Dedifferentiated amniotic fluid mesenchymal stem cell (primary cell): ENCODE data around the gene APC2.
"Not testable (repeated sequence)": the region's sequence is repeated elsewhere in the genome, so short reads cannot be mapped to it uniquely, and the experiment has no call there.

Experiments
- DNase-seq: peaks from one replicate; pipeline ENCODE4 v3.0.0-alpha.2; 2016; ENCODE audit errors: extremely low spot score

Gene APC2

DNA sequence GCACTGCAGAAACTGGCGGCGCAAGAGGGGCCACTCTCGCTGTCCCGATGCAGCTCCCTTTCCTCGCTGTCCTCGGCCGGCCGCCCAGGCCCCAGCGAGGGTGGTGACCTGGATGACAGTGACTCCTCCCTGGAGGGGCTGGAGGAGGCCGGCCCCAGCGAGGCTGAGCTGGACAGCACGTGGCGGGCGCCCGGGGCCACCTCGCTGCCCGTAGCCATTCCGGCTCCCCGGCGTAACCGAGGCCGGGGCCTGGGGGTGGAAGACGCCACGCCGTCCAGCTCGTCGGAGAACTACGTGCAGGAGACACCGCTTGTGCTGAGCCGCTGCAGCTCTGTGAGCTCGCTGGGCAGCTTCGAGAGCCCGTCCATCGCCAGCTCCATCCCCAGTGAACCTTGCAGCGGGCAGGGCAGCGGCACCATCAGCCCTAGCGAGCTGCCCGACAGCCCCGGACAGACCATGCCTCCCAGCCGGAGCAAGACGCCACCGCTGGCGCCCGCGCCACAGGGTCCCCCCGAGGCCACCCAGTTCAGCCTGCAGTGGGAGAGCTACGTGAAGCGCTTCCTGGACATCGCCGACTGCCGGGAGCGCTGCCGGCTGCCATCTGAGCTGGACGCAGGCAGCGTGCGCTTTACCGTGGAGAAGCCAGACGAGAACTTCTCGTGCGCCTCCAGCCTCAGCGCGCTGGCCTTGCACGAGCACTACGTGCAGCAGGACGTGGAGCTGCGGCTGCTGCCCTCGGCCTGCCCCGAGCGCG is 16.7 kb downstream of the APC2 start:
- DNase-seq: no peak

DNA sequence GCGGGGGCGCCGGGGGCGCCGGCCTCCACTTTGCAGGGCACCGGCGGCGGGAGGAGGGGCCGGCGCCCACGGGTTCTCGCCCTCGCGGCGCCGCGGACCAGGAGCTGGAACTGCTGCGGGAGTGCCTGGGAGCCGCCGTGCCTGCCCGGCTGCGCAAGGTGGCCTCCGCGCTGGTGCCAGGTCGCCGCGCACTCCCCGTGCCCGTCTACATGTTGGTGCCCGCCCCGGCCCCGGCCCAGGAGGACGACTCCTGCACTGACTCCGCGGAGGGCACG is 17.2 kb downstream of the APC2 start:
- DNase-seq: no peak

DNA sequence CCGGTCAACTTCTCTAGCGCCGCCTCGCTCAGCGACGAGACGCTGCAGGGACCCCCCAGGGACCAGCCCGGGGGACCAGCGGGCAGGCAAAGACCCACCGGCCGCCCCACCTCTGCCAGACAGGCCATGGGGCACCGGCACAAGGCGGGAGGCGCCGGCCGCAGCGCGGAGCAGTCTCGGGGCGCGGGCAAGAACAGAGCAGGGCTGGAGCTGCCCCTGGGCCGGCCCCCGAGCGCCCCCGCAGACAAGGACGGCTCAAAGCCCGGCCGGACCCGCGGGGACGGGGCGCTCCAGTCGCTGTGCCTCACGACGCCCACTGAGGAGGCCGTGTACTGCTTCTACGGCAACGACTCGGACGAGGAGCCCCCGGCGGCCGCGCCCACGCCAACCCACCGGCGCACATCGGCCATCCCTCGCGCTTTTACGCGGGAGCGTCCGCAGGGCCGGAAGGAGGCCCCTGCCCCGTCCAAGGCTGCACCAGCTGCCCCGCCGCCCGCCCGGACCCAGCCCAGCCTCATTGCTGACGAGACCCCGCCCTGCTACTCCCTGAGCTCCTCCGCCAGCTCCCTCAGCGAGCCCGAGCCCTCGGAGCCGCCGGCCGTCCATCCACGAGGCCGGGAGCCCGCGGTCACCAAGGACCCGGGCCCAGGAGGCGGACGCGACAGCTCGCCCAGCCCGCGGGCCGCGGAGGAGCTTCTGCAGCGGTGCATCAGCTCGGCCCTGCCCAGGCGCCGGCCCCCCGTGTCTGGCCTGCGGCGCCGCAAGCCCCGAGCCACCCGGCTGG is 17.8 kb downstream of the APC2 start:
- no peak for DNase-seq

DNA sequence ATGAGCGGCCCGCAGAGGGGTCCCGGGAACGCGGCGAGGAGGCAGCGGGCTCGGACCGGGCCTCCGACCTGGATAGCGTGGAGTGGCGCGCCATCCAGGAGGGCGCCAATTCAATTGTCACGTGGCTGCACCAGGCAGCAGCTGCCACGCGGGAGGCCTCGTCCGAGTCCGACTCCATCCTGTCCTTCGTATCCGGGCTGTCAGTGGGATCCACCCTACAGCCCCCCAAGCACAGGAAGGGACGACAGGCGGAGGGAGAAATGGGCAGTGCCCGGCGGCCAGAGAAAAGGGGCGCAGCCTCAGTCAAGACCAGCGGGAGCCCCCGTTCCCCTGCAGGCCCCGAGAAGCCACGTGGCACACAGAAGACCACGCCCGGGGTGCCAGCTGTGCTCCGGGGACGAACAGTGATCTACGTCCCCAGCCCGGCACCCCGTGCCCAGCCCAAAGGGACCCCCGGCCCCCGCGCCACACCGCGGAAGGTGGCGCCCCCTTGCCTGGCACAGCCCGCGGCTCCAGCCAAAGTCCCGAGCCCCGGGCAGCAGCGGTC is 18.4 kb downstream of the APC2 start:
- DNase-seq: no peak

DNA sequence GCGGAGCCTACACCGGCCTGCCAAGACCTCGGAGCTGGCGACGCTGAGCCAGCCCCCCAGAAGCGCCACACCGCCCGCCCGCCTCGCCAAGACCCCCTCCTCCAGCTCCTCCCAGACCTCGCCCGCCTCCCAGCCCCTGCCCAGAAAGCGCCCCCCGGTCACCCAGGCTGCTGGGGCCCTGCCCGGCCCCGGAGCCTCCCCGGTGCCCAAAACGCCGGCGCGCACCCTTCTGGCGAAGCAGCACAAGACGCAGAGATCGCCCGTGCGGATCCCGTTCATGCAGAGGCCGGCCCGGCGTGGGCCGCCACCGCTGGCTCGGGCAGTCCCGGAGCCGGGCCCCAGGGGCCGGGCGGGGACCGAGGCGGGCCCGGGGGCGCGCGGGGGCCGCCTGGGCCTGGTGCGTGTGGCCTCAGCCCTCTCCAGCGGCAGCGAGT is 18.9 kb downstream of the APC2 start:
- no peak for DNase-seq

DNA sequence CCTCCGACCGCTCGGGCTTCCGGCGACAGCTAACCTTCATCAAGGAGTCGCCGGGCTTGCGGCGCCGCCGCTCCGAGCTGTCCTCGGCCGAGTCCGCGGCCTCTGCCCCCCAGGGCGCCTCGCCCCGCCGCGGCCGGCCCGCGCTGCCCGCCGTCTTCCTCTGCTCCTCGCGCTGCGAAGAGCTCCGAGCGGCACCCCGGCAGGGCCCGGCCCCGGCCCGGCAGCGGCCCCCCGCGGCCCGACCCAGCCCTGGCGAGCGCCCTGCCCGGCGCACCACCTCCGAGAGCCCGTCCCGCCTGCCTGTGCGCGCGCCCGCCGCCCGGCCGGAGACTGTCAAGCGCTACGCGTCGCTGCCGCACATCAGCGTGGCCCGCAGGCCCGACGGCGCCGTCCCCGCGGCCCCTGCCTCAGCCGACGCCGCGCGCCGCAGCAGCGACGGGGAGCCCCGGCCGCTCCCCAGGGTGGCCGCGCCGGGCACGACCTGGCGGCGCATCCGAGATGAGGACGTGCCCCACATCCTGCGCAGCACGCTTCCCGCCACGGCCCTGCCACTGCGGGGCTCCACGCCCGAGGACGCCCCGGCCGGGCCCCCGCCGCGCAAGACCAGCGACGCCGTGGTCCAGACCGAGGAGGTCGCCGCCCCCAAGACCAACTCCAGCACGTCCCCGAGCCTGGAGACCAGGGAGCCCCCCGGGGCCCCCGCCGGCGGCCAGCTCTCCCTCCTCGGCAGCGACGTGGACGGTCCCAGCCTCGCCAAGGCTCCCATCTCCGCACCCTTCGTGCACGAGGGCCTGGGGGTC is 19.5 kb downstream of the APC2 start:
- DNase-seq: no peak

DNA sequence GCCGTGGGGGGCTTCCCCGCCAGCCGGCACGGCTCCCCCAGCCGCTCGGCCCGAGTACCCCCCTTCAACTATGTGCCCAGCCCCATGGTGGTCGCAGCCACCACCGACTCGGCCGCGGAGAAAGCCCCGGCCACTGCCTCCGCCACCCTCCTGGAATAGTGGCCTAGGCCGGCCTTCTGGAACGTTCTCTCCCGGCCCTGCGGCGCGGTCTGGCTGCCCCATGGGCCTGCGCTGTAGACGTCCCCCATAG is 20.1 kb downstream of the APC2 start:
- no peak for DNase-seq

DNA sequence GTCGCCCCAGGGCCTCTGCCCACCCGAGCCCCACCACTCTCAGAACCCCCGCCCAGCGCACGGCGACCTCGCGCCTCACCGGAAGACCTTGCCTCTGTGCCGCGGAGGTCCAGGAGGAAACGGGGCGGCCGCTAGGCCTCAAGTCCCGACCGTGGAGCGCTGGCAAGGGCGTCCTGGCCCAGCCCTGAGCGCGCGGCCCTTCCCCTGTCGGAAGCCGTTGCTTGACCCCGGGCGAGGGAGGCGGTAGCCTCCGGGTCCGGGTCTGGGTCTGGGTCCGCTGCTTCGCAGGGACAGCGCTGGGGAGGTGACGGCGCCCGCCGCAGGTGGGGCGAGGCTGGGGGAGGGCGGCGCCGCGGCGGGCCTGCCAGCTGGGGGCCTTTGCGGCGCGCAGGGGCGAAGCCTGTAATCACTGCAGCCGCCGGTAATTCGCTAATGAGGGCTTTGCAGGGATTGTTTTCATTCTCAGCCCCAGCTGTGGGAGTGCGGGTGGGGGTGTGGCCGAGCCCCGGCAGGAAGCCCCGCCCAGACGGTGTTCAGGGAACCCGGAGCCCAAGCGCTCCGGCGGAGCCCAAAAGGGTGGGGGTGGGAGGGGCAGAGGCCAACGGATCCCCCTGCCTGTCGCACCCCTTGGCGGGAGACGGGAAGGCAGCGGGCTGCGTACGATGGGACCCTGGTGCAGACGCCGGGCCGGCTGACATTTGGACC is 20.5 kb downstream of the APC2 start:
- DNase-seq: no peak

DNA sequence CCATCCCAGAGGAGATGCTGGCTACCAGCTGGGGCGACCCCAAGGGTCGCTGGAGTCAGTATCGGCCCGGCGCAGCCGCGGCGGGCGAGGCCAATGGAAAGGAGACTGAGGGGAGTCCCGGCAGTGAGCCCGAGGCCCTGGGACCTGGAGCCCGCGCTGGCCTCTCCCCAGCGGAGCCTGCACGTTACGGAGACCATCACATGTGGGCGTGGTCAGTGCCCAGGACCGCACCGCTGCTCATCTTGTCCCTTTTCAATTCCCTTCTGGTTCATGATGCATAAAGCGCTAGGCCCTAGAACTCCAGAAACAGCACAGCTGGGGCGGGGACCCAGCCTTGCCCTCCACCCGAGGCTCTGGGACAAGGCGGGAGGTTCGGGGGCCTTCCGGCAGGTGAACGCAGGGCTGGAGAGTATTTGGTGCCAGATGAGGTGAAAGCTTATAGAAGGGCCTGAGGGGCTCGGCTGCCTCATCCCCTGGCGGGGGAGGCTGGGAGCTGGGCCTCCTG is 21.1 kb downstream of the APC2 start:
- DNase-seq: no peak

DNA sequence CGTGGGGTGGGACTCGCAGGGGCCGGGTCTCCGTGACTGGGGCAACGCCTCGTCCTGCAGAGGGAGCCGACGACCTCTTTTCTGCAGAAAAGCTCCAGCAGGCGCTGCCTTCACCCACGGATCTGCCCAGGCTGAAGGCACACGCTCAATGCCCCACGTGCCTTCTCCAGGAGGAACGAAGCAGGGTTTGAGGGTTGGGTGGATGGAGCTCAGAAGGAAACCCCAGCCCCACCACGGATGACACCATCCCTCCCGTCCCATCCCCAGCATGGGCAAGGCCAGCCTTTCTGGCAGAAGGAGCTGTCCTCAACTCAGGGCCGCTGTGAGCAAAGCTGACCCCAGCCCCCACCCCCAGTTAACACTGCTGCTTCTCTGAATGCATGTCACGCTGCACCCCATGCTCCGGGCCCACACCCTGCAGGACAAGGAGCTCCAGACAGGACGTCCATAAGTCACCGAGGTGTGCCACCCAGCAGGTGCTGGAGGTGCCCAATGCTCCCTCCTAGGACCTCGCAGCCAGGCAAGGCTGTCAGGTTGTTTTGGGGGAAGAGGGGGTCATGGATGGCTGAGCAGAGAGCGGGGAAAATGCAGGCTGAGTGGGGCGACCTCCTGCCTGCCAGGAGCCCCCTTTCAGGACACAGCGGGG is 21.7 kb downstream of the APC2 start:
- DNase-seq: no peak

DNA sequence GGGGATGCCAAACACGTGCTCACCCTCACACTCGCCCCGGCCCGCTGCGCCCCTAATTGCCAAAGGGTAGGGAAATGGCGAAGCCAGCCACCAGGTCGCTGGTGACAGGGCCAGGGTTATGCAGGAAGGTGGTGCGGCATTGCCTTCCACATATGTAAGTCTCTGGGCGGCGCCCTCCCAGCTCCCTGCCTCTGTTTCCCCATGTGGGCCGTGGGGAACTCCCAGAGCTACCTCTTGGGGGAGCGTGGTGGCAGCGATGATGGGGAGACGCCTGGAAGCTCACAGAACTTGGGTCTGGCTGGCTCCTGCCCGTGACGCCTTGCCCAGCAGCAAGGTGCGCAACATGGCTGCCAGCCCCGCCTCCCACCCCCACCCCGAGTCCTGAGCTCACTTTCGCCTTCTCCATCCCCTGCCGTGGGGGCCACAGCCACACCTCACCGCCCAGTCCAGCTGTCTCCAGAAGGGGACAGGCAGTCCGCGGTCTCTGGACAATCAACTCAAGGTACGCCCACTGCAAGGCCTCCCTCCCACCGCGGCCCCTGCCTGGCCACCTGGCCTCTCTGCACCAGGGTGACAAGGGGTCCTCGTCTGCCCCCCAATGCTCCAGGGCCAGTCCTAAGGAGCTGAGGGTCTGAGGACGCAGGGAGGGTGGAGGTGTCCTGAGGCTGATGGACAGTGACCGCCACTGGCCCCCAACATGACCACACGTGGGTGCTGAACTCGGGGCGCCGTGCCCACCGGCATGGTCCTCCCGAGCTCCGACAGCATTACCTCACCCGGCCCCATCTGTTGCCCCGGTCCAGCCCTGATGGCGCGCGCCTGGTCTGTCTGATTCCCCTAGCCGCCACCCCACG is 22.5 kb downstream of the APC2 start:
- DNase-seq: no peak

DNA sequence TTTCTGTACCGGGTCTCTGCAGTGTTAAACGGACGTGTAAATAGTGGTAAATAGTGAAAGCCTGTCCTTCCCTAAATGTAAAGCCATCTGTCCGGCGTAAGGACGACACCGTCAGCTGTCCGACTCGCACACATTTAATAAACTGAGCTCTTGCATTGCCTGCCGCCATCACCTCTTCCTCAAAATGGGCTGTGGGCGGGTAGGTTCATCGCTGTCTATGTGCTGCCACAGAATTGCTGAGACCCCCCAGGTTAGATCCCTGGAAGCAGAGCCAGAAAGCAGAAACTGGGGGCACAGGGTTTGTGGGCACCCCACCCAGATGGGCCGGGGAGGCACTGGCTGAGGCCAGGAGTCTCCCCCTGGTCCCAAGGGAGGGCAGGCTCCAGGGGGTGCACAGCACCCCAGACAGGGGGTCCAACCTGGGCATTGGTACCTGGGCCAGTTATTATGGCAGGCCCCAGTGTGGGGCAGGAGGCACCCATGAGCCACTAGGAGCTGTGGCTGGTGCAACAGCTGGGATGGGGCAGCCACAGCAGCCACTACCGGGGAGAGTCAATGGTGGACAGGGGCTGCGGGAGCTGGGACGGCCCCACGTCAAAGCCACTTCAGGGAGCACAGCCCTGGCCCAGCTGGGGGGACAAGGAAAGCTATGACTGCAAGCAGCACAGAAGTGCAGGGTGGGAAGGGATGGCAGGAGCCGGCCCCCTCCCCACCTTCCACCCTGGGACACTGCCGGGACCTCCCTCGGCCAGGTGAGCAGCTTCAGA is 23.3 kb downstream of the APC2 start:
- no peak for DNase-seq

DNA sequence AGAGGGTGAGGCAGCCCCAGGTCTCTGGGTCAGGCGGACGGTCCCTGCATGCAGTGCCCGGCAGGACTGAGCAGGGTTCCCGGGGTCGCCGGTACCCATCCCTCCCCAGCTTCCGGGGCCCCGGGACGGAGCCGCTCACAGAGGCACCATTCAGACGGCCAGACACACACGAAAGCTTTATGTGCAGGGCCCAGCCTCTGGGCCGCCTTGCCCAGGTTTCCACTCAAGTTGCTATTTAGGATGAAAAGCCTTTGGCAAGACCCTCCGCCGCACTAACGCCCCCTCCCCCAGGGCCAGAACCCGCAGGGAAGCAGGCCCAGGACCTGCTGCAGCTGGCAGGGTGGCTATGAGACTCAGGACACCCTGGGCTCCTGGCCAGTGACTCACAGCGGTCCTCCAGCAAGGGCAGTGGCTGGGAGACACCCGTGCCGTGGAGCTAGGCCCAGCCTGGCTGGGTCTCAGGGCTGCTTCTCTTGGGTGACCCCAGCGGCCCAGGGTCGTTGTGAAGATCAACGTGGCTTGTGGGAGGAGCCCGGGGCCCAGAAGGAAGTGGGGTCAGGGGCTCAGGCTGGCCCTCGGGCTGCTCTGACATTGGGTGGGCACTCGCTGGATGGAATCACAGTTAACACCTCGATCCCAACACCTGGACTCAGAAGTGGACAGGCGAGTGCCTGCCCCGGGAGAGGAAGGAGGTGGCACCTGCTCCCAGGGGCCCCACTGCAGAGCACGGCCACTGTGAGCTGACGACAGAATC is 24.3 kb downstream of the APC2 start:
- DNase-seq: no peak

DNA sequence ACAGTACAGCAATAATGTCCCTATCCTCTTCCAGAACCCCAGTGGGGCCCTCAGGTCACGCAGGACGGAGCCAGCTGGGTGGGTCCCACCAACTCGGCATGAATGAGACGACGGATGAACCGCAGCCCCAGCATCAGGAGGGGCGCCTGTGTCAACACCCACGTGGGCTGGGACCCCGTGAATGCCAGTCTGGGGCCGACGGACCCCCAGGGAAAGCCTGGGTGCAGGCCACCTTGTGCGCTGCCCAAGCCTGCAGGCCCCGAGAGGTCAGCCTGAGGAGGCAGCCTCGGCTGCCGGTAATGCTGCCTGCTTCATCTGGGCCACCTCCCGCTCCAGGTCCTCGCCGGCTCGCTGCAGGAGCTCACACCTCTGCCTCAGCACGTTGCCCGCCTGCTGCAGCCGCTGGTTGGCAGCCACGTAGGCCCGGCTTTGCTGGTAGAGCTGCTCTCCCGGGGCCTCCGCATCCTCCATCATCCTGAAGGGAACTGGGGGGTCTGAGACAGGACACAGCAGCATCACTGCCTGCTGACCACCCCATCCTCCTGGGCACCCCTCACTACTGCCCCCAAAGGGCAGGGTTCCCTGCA is 24.9 kb downstream of the APC2 start:
- DNase-seq: no peak

DNA sequence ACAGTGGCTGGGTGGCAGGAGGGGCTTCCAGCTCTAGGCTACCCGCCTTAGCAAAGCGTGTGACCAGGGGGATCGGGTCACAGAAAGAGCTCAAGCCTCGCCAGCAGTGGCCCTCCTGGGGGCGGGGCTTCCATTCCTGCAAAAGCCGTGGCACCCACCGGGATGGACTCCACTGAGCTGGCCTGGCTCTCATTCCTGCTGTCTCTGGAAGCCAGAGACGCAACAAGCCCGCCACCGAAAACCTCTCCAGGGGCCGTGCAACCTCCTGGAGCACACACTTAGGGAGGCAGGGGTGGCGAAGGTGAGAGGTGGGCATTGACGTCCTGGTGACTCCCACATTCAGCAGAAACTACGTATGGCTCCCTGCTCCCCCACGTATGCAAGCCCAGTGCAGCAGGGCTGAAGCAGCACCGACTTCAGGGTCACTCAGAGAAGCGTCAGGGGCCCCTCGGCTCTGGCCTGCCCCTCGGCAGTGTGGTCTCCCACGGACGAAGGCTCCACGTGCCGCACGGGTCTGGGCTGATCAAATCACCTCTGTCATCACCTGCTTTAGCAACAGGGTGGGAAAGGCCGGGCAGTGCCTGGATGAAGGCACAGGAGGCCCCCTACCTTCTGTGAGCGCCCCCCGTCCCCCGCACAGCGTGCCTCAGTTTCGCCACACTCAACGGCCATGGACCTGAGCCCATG is 26.0 kb downstream of the APC2 start:
- no peak for DNase-seq

DNA sequence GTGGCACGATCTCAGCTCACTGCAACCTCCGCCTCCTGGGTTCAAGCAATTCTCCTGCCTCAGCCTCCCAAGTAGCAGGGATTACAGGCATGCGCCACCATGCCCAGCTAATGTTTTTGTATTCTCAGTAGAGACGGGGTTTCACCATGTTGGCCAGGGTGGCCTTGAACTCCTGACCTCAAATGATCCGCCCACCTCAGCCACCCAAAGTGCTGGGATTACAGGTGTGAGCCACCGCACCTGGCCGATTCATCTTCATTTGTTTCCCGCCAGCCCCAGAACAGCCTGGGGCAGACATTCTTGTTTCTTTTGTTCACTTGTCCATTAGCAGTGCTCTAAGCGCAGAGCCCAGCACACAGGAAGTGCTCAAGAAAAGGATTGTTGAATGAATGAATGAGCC is 27.1 kb downstream of the APC2 start:
- not testable (repeated sequence) for DNase-seq

DNA sequence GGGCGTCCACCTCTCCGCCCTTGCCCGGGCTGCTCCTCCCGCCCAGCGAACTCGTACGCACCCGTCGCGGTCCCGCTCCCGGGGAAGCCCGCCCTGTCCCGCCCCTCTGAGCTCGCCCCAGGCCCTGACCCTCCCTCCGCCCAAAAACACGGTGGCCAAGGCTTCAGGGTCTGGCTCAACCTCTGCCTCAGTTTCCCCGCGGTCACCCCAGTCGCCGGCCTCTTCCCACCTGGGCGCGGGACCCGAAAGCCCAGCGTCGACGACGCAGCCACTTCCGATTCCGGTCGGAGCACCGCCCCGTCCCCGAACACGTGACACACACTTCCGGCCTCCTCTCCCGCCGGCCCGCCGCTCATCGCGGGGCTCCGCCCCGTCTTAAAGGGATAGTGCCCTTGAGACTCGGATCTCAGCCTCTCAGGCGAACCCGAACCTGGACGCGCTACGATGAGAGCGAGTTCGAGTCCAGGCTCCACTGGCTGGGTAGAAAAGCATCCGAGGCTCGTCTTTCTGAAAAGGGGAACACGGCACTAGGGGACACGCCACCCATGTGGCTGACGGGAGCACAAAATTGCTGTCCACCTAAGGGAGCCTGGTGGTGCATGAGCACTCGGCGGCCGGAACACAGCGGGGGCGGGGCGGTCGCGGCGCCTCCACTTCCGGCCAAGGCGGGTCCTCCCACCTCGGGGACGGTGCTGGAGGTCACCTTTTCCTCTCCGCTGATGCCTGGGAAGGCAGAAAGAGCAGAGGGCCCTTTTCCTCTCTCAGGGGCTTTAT is 29.2 kb downstream of the APC2 start, which contains the start of gene C19orf25:
C19orf25 (minus strand) TSS at position 282 of the 774 bp plus-strand sequence. CDS start 312 bp downstream, outside the sequence.
- peak; percentile 90 for DNase-seq
